Measurements from ENCODE around the gene NXPH2.

NXPH2 gene

DNA sequence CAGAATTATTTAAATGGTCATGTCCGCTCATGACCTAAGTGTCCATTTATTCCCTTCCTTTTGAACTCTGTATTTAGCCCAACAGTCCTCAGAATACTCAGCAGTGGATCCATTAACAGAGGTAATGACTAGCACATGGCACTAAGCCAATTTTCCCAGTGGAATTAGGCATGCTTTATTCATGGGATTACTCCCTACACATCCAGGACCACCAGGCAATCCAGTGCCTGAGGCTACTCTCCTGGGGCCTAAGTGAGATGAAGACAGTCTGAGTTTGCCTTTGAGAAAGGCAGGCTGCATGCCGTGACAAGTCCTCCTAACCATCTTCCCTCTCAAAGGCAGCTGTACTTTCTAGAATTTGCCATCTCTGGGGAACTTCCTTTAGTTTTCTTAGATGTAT lies 150.0 kb downstream of the NXPH2 start:
- TF ChIP-seq, protein P1, sequence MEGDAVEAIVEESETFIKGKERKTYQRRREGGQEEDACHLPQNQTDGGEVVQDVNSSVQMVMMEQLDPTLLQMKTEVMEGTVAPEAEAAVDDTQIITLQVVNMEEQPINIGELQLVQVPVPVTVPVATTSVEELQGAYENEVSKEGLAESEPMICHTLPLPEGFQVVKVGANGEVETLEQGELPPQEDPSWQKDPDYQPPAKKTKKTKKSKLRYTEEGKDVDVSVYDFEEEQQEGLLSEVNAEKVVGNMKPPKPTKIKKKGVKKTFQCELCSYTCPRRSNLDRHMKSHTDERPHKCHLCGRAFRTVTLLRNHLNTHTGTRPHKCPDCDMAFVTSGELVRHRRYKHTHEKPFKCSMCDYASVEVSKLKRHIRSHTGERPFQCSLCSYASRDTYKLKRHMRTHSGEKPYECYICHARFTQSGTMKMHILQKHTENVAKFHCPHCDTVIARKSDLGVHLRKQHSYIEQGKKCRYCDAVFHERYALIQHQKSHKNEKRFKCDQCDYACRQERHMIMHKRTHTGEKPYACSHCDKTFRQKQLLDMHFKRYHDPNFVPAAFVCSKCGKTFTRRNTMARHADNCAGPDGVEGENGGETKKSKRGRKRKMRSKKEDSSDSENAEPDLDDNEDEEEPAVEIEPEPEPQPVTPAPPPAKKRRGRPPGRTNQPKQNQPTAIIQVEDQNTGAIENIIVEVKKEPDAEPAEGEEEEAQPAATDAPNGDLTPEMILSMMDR (conservative IDR thresholded peaks at IDR 0.05; ENCODE audit: low read depth, low read length) = no peak
- no peaks in the 10 kb centered on the region for H4K20me1 ChIP-seq (ENCODE audit: insufficient read depth)
- no peaks in the 10 kb centered on the region for H3K79me2 ChIP-seq (ENCODE audit: insufficient read depth, low read depth)
- no peak overlapping the region for H3K4me2 ChIP-seq
- H3K27ac ChIP-seq = no peak overlapping the region
- no peak overlapping the region for H2AFZ ChIP-seq (ENCODE audit: low read depth)
- no peak overlapping the region for H3K4me3 ChIP-seq (IDR thresholded peaks at IDR 0.05; ENCODE audit: insufficient read depth, low read depth, low read length)
- H3K9ac ChIP-seq = no peak overlapping the region
- H3K4me1 ChIP-seq (ENCODE audit: low read depth, poor library complexity, severe bottlenecking) = peaks cover 11% of the 10 kb centered on the region
- no peaks in the 10 kb centered on the region for H3K27me3 ChIP-seq (ENCODE audit: insufficient read depth, low read depth)
- no peaks in the 10 kb centered on the region for H3K36me3 ChIP-seq (ENCODE audit: insufficient read depth)

DNA sequence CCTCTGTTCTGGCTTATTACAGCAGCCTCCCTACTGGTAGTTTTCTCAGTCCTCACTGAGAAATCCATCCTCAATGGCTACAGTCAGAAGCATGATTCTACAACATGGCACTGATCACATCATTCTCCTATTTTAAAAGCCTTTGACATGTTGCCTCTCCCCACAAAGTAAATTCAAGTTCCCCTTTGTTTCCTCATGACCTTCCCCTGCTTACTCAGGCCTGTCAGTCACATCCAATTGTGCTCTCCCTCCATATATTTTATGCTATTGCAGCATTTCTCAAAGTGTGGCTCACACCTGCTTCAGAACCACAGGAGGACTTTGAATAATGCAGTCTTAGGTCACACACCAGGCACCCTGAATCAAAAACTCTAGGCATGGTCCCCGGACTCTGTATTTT lies 154.0 kb downstream of the NXPH2 start:
- TF ChIP-seq, protein P1 (conservative IDR thresholded peaks at IDR 0.05; ENCODE audit: low read depth, low read length) = no peak
- Histone ChIP-seq H3K4me1 (ENCODE audit: low read depth, poor library complexity, severe bottlenecking) (no peaks in the 10 kb centered on the region), H3K4me3 (IDR thresholded peaks at IDR 0.05; ENCODE audit: insufficient read depth, low read depth, low read length) (no peak overlapping the region), H3K9ac (no peak overlapping the region), H4K20me1 (ENCODE audit: insufficient read depth) (no peaks in the 10 kb centered on the region), H2AFZ (ENCODE audit: low read depth) (no peak overlapping the region), H3K27ac (no peak overlapping the region), H3K79me2 (ENCODE audit: insufficient read depth, low read depth) (no peaks in the 10 kb centered on the region), H3K4me2 (no peak overlapping the region), H3K27me3 (ENCODE audit: insufficient read depth, low read depth) (no peaks in the 10 kb centered on the region), H3K36me3 (ENCODE audit: insufficient read depth) (no peaks in the 10 kb centered on the region)

DNA sequence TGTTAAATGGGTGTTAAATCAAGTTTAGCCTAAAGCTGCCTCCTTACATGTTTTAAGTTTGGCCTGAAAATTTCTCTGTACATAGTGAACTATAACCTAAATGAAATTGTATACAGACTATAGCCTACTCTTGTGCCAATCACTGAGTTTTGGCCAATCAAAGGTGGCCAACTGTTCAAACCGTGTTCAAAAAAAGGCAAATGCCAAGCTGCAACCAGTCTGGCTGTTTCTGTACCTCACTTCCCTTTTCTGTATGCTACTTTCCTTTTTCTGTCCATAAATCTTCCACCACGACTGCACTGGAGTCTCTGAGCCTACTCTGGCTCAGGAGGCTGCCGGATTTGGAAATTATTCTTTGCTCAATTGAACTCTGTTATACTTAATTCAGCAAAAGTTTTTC lies 157.6 kb downstream of the NXPH2 start:
- TF ChIP-seq, protein P1 (conservative IDR thresholded peaks at IDR 0.05; ENCODE audit: low read depth, low read length) = no peak
- Histone ChIP-seq H3K36me3 (ENCODE audit: insufficient read depth) (no peaks in the 10 kb centered on the region), H3K4me3 (IDR thresholded peaks at IDR 0.05; ENCODE audit: insufficient read depth, low read depth, low read length) (no peak overlapping the region), H3K27ac (no peak overlapping the region), H3K4me1 (ENCODE audit: low read depth, poor library complexity, severe bottlenecking) (no peaks in the 10 kb centered on the region), H3K9ac (no peak overlapping the region), H3K79me2 (ENCODE audit: insufficient read depth, low read depth) (no peaks in the 10 kb centered on the region), H3K27me3 (ENCODE audit: insufficient read depth, low read depth) (no peaks in the 10 kb centered on the region), H2AFZ (ENCODE audit: low read depth) (no peak overlapping the region), H4K20me1 (ENCODE audit: insufficient read depth) (no peaks in the 10 kb centered on the region), H3K4me2 (no peak overlapping the region)

- H3K79me2 ChIP-seq (ENCODE audit: insufficient read depth, low read depth) = no peaks in the 10 kb centered on the region
- no peak overlapping the region for H3K4me3 ChIP-seq (IDR thresholded peaks at IDR 0.05; ENCODE audit: insufficient read depth, low read depth, low read length)
- TF ChIP-seq, protein P1 (conservative IDR thresholded peaks at IDR 0.05; ENCODE audit: low read depth, low read length) = no peak
- no peak overlapping the region for H2AFZ ChIP-seq (ENCODE audit: low read depth)
- no peak overlapping the region for H3K9ac ChIP-seq
- no peak overlapping the region for H3K4me2 ChIP-seq
- H4K20me1 ChIP-seq (ENCODE audit: insufficient read depth) = no peaks in the 10 kb centered on the region
- no peaks in the 10 kb centered on the region for H3K4me1 ChIP-seq (ENCODE audit: low read depth, poor library complexity, severe bottlenecking)
- no peaks in the 10 kb centered on the region for H3K27me3 ChIP-seq (ENCODE audit: insufficient read depth, low read depth)
- no peak overlapping the region for H3K27ac ChIP-seq
- H3K36me3 ChIP-seq (ENCODE audit: insufficient read depth) = no peaks in the 10 kb centered on the region
These were observed 159.1 kb downstream of the NXPH2 start for GRCh38 chr2:138621139-138621538.

Data from KMS-11 (cell line).